ENCODE results near the gene BNC2.

BNC2 gene

DNA sequence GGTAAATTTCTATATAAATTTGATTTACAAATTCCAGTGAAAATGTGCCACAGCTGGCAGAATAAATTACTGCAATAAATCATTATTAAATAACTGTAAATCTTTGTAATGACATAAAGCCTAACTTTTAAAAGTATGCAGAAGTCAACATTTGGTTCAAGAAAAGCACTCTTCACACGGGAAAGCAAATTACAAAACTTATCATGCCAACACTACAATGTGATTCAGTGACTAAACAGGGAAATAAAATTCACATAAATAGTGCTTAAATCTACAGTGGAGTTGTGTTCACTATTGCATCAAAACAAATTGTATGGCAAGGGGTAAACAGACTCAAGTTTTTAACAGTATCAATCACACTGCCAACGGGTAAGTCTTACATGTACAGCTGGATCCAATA lies 117.2 kb downstream of the BNC2 start:
- no peak for DNase-seq

DNA sequence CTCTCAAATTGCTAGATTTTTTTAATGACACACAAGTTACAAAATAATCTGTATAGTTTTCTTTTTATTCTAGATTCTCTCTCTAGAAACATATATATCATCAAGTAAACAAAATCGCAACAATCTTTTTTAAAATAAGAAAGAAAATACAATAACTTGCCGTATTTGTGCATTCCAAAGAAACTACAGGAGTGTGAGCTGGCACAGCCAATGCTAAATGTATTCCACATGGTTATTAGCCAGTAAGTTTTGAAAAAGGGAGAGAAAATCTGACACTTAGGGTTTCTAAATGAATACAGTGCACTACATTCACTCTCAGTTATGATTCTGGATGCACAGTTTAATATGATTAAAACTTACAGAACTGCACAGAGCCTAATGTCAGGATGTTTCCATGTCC lies 117.9 kb downstream of the BNC2 start:
- no peak for DNase-seq

DNA sequence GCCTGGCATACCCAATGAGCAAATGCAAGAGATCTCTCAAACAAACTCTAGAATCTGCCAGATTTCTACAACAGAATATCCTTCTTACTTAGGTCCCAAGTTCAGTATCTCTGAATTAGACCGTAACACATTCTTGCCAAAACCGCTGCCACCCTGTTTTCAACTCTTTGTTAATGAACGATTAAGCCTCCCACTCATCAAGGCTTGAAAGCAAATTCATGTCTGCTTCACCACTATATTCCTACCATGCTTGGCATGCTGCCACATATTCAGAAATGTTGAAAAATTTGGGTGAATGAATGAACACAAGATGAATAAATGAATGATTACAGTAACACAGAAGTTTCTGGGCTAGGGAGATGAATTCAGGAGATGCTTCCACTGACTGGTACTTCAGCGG lies 119.9 kb downstream of the BNC2 start:
- DNase-seq = no peak

DNA sequence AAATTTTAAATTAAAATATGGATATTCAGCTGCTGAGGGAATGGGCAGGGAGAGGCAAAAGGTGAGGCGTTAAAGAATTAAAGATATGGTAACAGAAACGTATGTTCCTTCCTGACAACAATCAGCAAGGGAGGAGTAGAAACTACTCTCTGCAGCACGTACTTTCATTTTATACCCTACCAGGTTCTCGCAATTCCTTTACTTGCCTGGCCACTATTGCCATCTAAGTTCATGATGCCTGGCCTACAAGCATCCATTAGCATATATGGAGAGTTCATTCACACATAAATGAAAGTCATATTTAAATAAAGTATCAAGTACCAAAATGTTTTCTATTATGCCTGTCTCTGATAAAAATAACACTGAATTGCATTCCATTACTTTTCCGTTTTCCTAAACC lies 125.1 kb downstream of the BNC2 start:
- no peak for DNase-seq

DNA sequence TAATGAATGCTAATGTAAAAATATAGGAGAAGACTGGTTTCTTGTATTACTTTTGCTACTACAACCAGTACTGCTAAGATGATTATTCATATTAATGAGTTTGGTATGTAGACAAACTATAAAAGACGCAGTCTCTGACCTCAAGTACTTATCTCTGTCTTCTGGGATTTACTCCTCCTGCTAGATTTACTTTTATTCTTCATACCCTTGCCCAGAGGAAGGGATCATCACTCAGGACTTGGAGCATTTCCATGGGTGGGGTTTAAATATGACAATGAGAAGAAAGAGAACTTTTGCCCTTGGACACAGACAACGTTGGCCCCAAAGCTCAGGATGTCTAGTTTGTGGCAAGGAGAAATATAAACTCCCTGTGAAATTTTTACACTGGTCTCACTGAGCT lies 126.1 kb downstream of the BNC2 start:
- DNase-seq = no peak

DNA sequence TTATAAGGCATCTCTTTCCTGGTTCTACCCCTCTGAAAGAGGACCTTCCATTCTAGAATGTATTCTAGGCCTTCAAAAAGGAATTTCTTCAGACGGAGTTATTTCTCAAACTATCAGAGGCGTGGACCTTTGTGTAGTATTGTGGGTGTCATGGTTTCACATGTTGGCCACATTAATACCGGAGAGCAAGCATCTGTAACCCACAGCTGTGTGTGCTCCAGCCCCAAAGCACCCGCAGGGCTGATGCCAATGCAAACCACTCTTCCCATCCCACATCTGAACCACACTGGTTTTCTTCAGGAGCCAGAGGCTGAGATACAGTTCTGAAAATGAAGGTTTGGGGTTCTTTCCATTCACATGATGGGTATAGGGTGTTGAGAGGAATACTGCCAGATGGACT lies 127.1 kb downstream of the BNC2 start:
- no peak for DNase-seq

DNA sequence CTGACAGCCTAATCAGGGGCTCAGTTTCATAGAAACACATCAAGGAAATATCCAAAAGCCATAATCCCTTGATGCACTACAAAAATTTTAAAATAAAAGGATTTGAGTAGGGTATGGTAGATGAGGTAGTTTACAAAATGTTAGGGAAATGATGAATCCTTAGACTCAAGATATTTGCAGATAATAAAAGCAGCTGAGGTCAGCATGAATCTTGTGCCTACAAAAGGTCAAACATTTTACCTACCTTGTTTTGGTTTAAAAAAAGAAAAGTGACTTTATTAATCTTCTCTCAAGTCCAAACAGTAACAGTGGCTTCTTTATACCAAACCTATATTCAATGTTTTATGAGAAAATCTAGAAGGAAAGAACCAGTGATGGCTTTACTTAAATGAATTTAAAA lies 135.5 kb downstream of the BNC2 start:
- DNase-seq = no peak

DNA sequence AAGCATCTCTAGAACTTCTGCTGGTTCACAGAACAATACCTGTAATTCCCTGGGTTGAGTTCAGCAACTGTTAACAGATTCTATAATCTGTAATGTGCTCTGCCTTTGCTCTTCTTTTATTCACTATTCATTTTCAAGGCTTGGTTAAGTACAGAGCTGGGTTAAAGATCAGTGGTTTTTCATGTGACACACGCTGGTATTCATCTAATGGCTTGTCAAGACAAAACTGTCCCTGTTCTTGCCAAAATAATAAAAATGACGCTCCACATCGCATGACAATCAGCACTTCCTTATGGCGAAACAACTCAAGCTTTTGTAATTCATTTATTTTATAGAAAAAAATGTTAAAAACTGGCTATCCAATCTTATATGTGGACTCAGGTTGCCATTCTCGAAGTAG lies 137.9 kb downstream of the BNC2 start:
- DNase-seq = no peak

DNA sequence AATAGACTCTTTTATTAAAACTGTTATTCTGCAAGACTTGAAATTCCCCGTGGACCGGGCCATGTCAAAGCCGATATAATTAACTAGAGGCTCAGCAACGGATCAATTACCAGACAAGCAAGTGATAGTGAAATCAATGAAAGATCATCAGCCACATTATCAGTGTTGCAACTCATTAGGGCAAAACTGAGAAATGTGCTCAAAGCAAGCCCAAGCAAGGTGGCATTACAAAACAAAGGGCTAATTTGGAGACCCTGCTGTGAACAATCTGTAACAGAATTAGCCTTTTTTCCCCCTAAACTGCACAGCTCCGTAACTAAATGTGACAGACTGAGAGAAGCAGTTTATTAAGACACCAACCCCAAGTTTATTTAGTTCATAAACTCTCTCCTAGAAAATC lies 140.3 kb downstream of the BNC2 start:
- no peak for DNase-seq

DNA sequence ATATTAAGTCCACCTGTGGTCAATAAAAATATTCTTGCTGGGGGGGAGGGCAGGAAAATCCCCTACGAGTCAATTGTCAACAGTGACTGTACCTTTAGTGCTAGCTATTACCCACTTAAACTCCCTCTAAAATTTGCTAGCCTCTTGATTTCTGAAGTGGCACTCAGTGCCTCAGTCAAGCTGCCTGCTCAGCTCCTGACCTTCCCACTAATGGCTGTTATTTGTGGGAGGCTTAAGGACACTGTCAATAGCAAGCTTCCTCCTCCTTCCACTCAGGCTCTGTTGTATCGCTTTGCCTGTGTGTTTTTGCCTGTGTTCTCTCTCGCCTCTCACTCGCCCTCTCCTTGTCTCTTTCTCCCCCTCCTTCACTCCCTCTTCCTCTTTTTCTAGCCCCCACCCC lies 140.8 kb downstream of the BNC2 start:
- peak; percentile 80 to 85 for DNase-seq

DNA sequence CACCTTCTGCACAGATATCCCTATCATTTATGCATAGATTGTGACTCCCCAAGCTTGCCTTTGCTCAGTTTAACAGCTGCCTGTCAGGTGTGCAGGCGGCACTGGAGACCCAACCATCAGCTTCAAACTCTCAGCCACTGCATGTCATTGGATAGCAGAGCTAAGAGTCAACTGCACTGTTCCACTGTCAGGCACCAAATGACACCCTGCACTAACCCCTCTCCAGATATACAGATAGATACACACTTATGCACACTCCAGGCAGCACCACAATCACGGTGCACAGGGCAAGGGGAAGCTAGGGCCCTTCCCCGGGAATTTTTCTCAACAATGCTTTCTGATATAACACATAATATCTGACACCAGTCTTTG lies 142.3 kb downstream of the BNC2 start:
- DNase-seq = peak in 1 of 2 experiments; percentile 24

DNA sequence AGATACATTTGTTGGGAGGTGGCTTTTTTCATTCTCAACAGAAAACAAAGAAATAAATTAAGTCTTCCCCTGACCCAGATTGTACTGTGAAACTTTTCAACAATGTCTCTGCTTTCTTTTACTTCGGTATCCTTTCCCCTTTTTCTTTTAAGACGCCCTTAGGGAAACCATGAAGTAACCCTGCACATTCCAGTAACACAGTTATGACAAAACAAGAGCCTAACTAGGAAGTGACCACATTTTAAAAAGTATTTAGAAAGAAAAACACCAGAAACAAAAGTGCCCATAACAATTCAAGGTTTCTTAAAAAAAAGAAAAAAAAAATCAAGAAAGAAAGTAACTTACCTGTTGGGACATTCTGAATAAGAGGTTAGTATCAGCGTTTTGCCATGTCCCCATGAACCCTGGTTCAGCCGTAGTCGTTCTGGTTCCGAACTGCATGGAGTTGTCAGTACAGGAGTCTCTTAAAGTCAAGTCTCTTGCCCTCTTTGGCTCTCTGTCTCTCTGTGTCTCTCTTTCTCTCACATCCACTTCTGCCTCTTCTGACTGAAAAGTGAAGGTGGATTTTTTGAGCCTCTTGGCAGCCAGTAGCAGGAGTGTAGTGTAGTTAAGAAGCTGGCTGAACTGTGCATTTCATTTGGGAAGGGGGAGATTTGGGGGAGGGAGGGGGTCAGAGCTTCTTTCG lies 142.9 kb downstream of the BNC2 start:
- peak in 1 of 2 experiments; percentile 18 for DNase-seq

DNA sequence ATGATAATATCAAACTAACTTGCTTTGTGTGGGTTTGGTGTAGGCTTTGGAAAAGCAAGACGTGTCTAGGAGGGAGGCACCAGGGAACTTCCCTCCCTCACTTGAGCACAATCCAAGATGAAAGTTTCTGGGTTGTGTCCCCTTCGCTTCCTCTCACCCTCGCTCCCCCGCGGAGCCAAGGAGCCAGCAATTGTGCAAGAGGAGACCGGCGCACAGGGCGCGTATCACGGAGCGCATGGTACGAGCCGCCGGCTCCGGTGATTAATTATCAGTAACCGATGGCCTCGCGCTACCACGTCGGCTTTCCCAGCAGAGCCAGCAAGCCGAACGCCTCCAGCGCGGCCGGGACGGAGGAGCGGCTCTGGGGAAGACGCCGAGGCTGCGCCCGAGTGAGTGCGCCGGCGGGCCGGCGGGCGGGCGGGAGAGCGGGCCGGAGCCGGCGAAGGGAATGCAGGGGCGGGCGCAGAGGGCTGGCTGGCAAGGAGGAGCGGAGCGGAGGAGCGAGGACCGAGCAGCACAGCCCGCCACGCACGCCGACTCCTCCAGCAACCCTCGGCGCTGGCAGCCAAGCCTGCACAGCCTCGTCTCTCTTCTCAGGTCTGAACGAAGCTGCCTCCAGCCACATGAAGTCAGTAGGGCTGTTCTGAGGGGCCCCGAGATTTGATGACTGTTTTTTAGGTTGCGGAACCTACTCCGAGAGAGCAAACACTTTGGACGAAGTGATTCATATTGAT lies 143.6 kb downstream of the BNC2 start:
- DNase-seq = peak; percentile 61 to 71

DNA sequence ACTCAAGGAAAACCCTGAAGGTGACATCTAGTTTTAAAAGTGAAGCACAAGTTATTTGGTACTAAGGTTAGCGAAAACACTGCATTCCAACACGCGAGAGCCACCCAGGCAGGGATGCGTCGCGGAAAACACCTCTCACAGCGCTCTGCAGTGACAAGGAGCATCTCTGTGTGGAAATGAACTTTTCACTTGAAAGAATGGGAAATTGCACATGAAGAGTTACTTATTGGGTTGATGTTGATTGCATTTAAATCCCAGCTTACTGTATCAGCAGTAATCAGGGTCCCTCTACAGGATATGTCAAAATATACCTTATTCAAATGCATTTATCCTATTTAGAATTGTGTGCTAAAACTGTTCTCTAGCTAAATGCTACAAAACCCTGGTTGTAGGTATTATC lies 144.4 kb downstream of the BNC2 start:
- peak in 1 of 2 experiments; percentile 27 for DNase-seq

DNA sequence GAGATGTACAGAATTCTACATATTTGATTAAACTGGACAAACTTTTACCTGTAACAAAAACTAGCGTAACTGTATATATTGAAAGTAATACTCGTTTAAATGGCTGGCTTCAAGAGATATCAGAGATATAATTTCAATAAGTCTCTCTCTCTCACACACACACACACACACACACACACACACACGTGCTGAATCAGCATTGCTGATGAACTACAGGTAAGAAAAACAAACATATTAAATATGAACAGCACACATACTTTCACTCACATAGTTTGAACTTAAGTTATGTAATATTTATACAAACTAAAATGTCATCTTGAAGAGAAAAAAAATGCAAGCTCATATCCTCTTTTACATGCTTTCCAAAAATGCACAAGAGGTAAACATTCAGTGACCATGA lies 145.4 kb downstream of the BNC2 start:
- no peak for DNase-seq

DNA sequence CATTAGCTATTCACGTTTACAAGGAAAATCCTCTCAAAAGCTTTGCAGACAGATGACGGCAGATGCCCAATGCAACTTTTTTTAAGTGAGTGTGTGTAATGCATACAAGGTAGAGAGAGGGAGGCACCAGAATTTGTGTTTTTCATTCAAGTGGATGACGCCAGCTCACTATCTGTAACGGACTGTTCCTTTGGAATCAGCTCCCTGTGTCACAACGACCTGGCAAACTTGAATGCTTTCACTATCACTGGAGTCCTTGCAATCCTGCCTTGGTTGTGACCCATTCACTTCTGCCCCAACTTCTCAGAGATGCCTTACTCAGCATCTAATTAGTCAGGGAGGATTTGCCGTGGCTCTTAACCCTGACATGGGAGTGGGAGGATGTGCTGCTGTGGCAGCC lies 148.5 kb downstream of the BNC2 start:
- peak; percentile 79 to 84 for DNase-seq

DNA sequence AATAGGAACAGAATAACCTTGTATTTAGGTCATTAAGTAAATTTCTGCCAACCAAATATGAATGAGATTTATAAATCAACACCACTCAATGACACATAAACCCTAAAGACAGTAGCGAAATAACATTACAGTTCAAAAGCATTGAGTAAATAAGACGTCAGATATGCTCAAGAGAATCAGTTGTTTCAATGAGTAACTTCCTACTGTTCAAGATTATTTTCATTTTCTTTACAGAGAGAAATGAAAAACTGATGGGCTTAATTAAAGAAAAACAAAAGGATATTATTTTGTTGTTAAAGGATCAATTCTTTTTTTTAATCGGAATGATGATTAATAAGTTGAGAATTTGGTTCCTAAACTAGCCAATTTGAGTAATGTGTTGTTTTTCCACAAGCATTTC lies 150.1 kb downstream of the BNC2 start:
- DNase-seq = no peak

DNA sequence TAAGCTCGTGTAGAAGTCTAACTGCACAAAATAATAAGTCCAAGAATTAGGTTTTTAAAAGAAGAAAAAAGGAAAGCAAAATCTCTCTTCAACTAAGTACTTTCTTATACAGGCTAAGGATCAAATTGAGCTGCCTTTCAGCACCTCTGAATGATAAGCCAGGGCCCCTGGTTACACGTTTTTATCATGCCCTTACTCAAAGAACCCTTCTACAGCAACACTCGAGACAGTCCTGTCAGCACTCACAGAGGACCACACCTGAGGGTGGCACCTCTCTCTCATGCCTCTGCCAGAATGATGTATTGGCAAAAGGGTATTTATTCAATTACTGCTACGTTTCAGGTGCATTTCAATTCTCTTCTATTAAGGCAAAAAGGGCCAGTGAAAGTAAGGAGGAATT lies 150.5 kb downstream of the BNC2 start:
- DNase-seq = no peak

DNA sequence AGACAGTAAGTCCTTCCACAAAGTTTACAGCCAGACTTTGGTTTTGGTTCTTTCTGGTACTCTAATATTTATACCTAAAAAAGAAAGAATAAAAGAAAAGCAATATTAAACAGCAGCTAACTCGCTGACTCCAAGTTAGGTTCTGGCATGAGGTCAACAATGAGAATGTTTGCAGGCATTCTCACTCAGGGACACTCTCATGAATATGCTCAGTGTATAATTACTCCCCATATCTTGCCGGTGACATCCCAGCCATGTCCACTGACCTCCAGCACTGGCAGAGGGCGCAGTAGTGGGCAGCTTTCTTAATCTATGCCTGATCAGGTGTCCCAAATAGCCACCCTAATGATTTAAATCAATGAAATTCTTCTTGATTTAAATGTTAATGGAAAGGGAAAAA lies 151.5 kb downstream of the BNC2 start:
- no peak for DNase-seq

DNA sequence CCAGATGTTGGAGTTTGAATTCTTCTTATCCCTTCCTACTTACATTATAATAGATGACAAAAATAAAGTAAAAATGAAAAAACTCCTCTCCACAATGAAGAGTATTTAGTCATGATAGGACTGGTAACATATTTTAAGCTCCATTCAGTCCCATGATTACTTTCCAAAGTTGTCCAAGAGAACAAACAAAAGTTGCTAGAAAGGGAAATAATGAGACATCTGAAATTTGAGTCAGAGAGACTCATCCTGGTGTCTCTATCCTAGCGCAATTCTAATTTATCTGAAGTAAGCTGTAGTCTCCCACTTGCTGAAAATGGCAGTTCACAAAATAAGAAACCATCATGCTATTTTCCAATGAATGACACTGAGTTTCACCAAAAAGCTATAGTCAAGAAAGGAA lies 152.2 kb downstream of the BNC2 start:
- no peak for DNase-seq

DNA sequence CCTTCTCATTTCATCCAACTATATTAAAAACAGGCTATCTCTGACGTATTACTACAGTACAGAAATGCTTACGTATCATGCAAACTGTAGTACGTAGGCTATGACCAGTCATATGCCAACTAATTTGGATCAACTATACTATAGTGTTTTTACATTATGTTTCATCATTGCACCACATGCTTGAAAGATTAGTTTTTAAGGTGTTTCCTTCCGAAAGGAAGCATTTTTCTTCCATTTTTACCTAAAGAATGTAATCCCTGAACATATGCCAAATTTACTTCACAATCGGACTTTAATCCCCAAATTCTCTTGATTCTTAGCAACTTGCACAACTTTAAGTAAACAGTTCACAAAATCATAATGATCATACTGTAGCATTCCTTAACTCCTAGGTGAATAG lies 153.9 kb downstream of the BNC2 start:
- DNase-seq = no peak

DNA sequence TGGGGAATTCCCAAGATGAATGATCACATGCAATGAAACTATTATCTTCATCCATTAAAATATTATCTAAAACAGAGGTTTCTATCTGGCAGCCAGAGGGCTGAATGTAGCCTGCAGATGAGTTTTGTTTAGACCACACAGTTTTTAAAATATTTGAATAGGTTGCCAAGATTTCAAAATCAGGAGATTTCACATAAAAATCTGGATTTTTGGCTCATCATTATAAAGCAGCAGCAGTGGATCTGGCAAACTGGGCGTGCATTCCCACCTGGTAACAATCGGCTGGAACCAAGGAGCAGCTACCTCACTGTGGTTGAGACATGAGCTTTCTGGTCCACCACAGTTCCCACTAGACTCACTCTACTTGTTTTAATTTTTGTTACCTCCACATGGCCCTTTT lies 155.1 kb downstream of the BNC2 start:
- DNase-seq = no peak

DNA sequence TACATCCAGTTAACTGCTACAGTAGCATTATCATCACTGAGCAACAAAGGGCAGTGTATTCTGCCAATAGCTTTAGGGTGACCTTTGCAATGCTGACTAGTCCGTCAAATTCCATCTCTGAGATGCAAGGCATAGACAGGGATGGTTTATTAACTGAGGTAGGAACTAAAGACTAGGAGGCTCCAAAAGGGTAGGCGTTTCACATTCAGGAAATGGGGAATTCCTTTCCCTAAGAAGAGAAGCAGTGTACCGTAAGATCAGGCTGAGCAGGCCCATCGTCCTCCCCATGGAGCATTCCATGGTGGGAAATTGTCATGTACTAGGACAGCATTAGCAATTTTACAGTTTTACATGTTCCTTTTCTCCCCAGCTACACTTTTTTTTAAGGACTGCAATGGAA lies 157.7 kb downstream of the BNC2 start:
- no peak for DNase-seq

DNA sequence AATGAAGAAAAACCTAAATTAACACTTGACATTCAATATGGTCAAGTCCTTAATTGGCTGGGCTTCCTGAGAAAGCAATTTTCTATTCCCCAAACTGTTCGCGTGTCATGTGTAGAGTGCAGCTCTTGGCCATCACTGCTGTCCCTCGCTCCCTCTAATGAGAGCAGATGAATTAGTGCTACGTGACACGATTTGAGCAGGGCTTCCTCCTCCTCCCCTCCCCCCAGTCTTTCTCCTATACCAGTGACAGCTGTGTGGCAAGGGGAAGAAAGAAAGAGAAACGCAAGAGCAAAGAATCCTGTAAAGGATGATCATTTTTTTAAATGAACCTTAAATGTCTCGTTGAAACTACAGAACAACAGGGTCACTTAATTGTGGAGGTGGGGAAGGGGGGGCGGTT lies 159.6 kb downstream of the BNC2 start:
- DNase-seq = peak; percentile 51 to 85

DNA sequence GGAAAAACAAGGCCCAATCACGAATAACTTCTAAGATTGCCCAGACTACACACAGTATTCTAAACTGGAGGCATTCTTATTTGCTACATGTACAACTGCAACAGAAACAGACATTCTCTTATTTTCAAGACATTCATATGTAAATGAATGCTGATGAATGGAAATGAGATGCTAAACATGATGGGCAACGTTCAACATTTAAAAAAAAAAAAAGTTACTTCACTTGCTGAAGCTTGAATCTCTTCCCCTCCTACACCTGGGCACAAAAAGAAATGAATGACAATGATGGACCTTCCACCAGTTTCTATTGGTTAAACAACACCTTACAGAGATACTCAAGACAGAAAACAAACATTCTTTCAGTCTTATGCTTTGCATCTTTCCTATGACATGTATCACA lies 160.5 kb downstream of the BNC2 start:
- DNase-seq = no peak
